K562 (cell line): Measurements from ENCODE around the gene SCGB2B2. TPM values are rescaled to one million over a fixed set of nuclear protein-coding genes. Genes with fewer than 3 reads are reported as not detected.
"Not testable (repeated sequence)": the region's sequence is repeated elsewhere in the genome, so short reads cannot be mapped to it uniquely, and the experiment has no call there.

Experiments used
- ATAC-seq: fragments of 200-7000 bp; cut with Tn5 transposase; 3 replicates; pipeline ENCODE4 v1.9.1; 2020; ENCODE audit warnings: moderate library complexity
- BruUV-seq: library from RNA; stranded (reverse); fragments of 400-500 nt; replicated peaks from 2 replicates; lab custom pipeline; 2021; lab: Mats Ljungman, UMichigan
- CTCF ChIA-PET: fragments of 300-600 bp; formaldehyde crosslinking; extraction: SDS; loops from one replicate; lab custom pipeline; 2021; ENCODE audit warnings: low intra/inter-chr PET ratio; lab: Yijun Ruan, JAX
- POLR2A ChIA-PET: fragments of 300-600, 350-650 bp; sonication (Branson Sonifier 250); formaldehyde crosslinking; extraction: SDS; loops from one replicate; lab custom pipeline; 2021; ENCODE audit warnings: antibody characterized with exemption, inconsistent platforms; lab: Yijun Ruan, JAX
- DNase-seq, 4 experiments: peaks; one replicate each; pipeline versions ENCODE4 v3.0.0 to v3.0.0-alpha.2; 2011 to 2018; ENCODE audit warnings: low spot score in 3 of 4, mixed read lengths in 3 of 4; ENCODE audit errors: extremely low read depth in 1 of 4
- FAIRE-seq: peaks from 2 replicates; lab custom pipeline; 2011; peaks lifted over from hg19 to GRCh38; lab: Jason Lieb, UNC
- H2AFZ ChIP-seq: 2 replicates; pipeline ENCODE4 v1.6.0; 2011; ENCODE audit warnings: low read depth, low read length, control low read depth, inconsistent platforms
- H3K27ac ChIP-seq: fragments of 200-600 bp; 3 replicates; pipeline ENCODE4 v1.8.0; 2011; ENCODE audit warnings: low read depth, mild to moderate bottlenecking, control low read depth, inconsistent platforms, low read length, moderate library complexity, mixed read lengths; ENCODE audit errors: extremely low read depth
- H3K27me3 ChIP-seq, 2 experiments: fragments of 300-600 bp in 1 of 2; 2 replicates in 1 of 2; 3 replicates in 1 of 2; pipeline versions ENCODE4 v1.6.0 to v1.8.0; 2011; ENCODE audit warnings: inconsistent platforms in 2 of 2, low read length in 2 of 2, mild to moderate bottlenecking in 1 of 2, mixed read lengths in 1 of 2, moderate library complexity in 1 of 2; ENCODE audit not compliant: control insufficient read depth in 2 of 2, insufficient read depth in 2 of 2
- H3K36me3 ChIP-seq: fragments of 300-600 bp; 3 replicates; pipeline ENCODE4 v1.8.0; 2011; ENCODE audit warnings: mild to moderate bottlenecking, low read length, inconsistent platforms; ENCODE audit not compliant: control insufficient read depth, insufficient read depth
- H3K4me1 ChIP-seq, 2 experiments: fragments of 200-600 bp in 1 of 2; replicated peaks in 1 of 2; 2 replicates in 1 of 2; 3 replicates in 1 of 2; pipeline versions ENCODE4 v1.5.1 to v1.8.0; 2011; ENCODE audit warnings: inconsistent platforms in 2 of 2, low read length in 2 of 2, mild to moderate bottlenecking in 1 of 2, mixed read lengths in 1 of 2, moderate library complexity in 1 of 2; ENCODE audit not compliant: control insufficient read depth in 2 of 2, insufficient read depth in 2 of 2
- H3K4me2 ChIP-seq: 2 replicates; pipeline ENCODE4 v1.6.1; 2011; ENCODE audit warnings: low read length, control low read depth, inconsistent platforms, mixed read lengths; ENCODE audit not compliant: insufficient read depth
- H3K4me3 ChIP-seq: fragments of 200-600 bp; sonication (generic), shearing (Covaris generic); 2 replicates; pipeline ENCODE4 v1.5.1; 2016; ENCODE audit warnings: control low read depth, inconsistent platforms
- H3K79me2 ChIP-seq: fragments of 200-600 bp; 3 replicates; pipeline ENCODE4 v1.8.0; 2011; ENCODE audit warnings: low read length, inconsistent platforms; ENCODE audit not compliant: control insufficient read depth, insufficient read depth
- H3K9ac ChIP-seq, 2 experiments: 2 replicates each; pipeline versions ENCODE4 v1.6.0 to v1.6.1; 2011; ENCODE audit warnings: low read depth in 2 of 2, low read length in 2 of 2, control low read depth in 1 of 2, inconsistent platforms in 1 of 2, mild to moderate bottlenecking in 1 of 2, mixed read lengths in 1 of 2; ENCODE audit not compliant: insufficient read depth in 1 of 2
- H3K9me1 ChIP-seq: one replicate; pipeline ENCODE4 v1.6.0; 2011; ENCODE audit warnings: inconsistent platforms, mild to moderate bottlenecking, low read length, moderate library complexity; ENCODE audit not compliant: control insufficient read depth, insufficient read depth
- H3K9me3 ChIP-seq: replicated peaks from 2 replicates; pipeline ENCODE4 v1.5.1; 2011; ENCODE audit warnings: low read depth, low read length, inconsistent platforms; ENCODE audit not compliant: control insufficient read depth, insufficient read depth
- H4K20me1 ChIP-seq: replicated peaks from 2 replicates; pipeline ENCODE4 v1.6.1; 2011; ENCODE audit warnings: low read length, inconsistent platforms, mixed read lengths; ENCODE audit not compliant: control insufficient read depth, insufficient read depth
- NFYB ChIP-seq: IDR thresholded peaks from 2 replicates; pipeline ENCODE4 v1.6.1; 2011; ENCODE audit warnings: mild to moderate bottlenecking, moderate library complexity; ENCODE audit not compliant: insufficient read length; ENCODE audit errors: extremely low read depth
- ZBTB33 ChIP-seq: sonication (generic); formaldehyde crosslinking; IDR thresholded peaks from 2 replicates; pipeline ENCODE4 v1.8.1; 2023; ENCODE audit warnings: mild to moderate bottlenecking, missing genetic modification reagents
- WGBS: fragments of 100-300 bp; shearing (Covaris generic); methylation state at CpG from one replicate; pipeline ENCODE4 v1.1.6; 2016; ENCODE audit warnings: low coverage, mixed read lengths; ENCODE audit not compliant: insufficient coverage; ENCODE audit errors: missing lambda C conversion rate; 5-methylcytosine and 5-hydroxymethylcytosine counted together
- in situ Hi-C: fragments of 300-500 bp; cut with MboI; formaldehyde crosslinking; loops from 4 replicates; pipeline ENCODE4 v1.15.0; 2018; ENCODE audit warnings: inconsistent platforms, mixed read lengths
- intact Hi-C: fragments of 100-400 bp; cut with micrococcal nuclease; formaldehyde crosslinking; loops from 2 replicates; pipeline ENCODE4 v1.14.2; 2022
- polyA plus RNA-seq, 8 experiments: library from polyadenylated mRNA; depleted of rRNA in 4 of 8; stranded (reverse) in 5 of 8; unstranded in 3 of 8; fragments of >200 nt; fragmentation: Nextera tagmentation in 2 of 8; fragmentation: Illumina TruSeq in 1 of 8; extraction: Ambion mirVana in 2 of 8; extraction: Trizol in 1 of 8; gene quantifications; 2 replicates each; pipeline versions ENCODE4 v1.2.1 to v1.2.3, GENCODE V29; 2011 to 2014; ENCODE audit warnings: inconsistent platforms in 1 of 8, missing spikeins in 1 of 8
- total RNA-seq, 7 experiments: library from RNA; depleted of rRNA in 6 of 7; stranded (reverse); fragments of >200 nt in 6 of 7; fragmentation: Illumina TruSeq in 2 of 7; extraction: Trizol in 2 of 7; gene quantifications; 2 replicates each; pipeline versions ENCODE4 v1.2.1 to v1.2.3, GENCODE V29; 2011 to 2021; ENCODE audit warnings: low replicate concordance in 1 of 7

SCGB2B2 gene
- total and polyA plus RNA-seq, 9 of the 15 experiments (the other 6 are each of a cell fraction or from before 2014, with no cell fraction given): not detected

GRCh38 chr19:34668690-34669089, 8.3 kb downstream of the SCGB2B2 start:
- DNase-seq, H3K9ac ChIP-seq, CTCF ChIA-PET, H3K36me3 ChIP-seq, FAIRE-seq, H3K9me1 ChIP-seq, intact Hi-C loops, BruUV-seq, H3K4me3 ChIP-seq, H3K9me3 ChIP-seq, H3K79me2 ChIP-seq, H2AFZ ChIP-seq, POLR2A ChIA-PET, in situ Hi-C loops, H3K27me3 ChIP-seq, H3K4me2 ChIP-seq, ATAC-seq, H4K20me1 ChIP-seq, H3K27ac ChIP-seq: not testable (repeated sequence)
- peaks cover 0 to 21% of the 10 kb centered on the region in 2 experiments; a peak in 2 of 5 replicates for H3K4me1 ChIP-seq
- 19% methylated on average over 4 of the region's 5 CpGs for WGBS
- peak; percentile 45 for TF ChIP-seq NFYB

GRCh38 chr19:34668077-34668689, 8.8 kb downstream of the SCGB2B2 start:
- H4K20me1 ChIP-seq, intact Hi-C loops, BruUV-seq, H3K4me2 ChIP-seq, DNase-seq, H3K27me3 ChIP-seq, FAIRE-seq, CTCF ChIA-PET, H3K4me3 ChIP-seq, H3K36me3 ChIP-seq, in situ Hi-C loops, H3K9ac ChIP-seq, H3K27ac ChIP-seq, H3K9me1 ChIP-seq, ATAC-seq, H3K9me3 ChIP-seq, H3K79me2 ChIP-seq: not testable (repeated sequence)
- POLR2A ChIA-PET: interaction anchor here (0.7 kb wide), 1 partner anchor 1028 kb away, joined by 3 read pairs; no protein-coding TSS in a partner anchor
- peaks cover 0 to 21% of the 10 kb centered on the region in 2 experiments; a peak in 2 of 5 replicates for H3K4me1 ChIP-seq
- peak overlapping the region; percentile 73; the same call in 1 of the 2 replicates for H2AFZ ChIP-seq
- peak; percentile 61 for TF ChIP-seq ZBTB33 (CRISPR knock-in tag)
- 83% methylated on average over 17 of the region's 36 CpGs for WGBS
